ENCODE results near the gene PARD3B.

The PARD3B gene

GRCh38 chr2:204706939-204707338 is 161.7 kb downstream of the PARD3B start:
- H3K27me3 ChIP-seq, result no peaks in the 10 kb centered on the region
- no peaks in the 10 kb centered on the region for H3K9me3 ChIP-seq
- H3K36me3 ChIP-seq, result no peaks in the 10 kb centered on the region
- no peaks in the 10 kb centered on the region for H3K4me1 ChIP-seq (ENCODE audit: control insufficient read depth in 1 of 2, insufficient read depth in 1 of 2, low read depth in 1 of 2, low read length in 1 of 2)
- H3K4me3 ChIP-seq (ENCODE audit: low read depth in 1 of 2, low read length in 1 of 2), result no peak overlapping the region
- no peak overlapping the region for H3K27ac ChIP-seq
- no peak for TF ChIP-seq CTCF (IDR thresholded peaks at IDR 0.05)

GRCh38 chr2:204713211-204713610 is 167.9 kb downstream of the PARD3B start:
- Histone ChIP-seq H3K4me3 (ENCODE audit: low read depth in 1 of 2, low read length in 1 of 2) (no peak overlapping the region), H3K4me1 (ENCODE audit: control insufficient read depth in 1 of 2, insufficient read depth in 1 of 2, low read depth in 1 of 2, low read length in 1 of 2) (no peaks in the 10 kb centered on the region), H3K27ac (no peak overlapping the region), H3K9me3 (no peaks in the 10 kb centered on the region), H3K27me3 (no peaks in the 10 kb centered on the region), H3K36me3 (no peaks in the 10 kb centered on the region)
- TF ChIP-seq CTCF (IDR thresholded peaks at IDR 0.05), result no peak

- Histone ChIP-seq H3K9me3 (no peaks in the 10 kb centered on the region), H3K4me1 (ENCODE audit: control insufficient read depth in 1 of 2, insufficient read depth in 1 of 2, low read depth in 1 of 2, low read length in 1 of 2) (no peaks in the 10 kb centered on the region), H3K36me3 (no peaks in the 10 kb centered on the region), H3K27ac (no peak overlapping the region), H3K27me3 (no peaks in the 10 kb centered on the region), H3K4me3 (ENCODE audit: low read depth in 1 of 2, low read length in 1 of 2) (no peak overlapping the region)
- no peak for TF ChIP-seq CTCF (IDR thresholded peaks at IDR 0.05)
Measured at GRCh38 chr2:204715361-204715760, 170.1 kb downstream of the PARD3B start.

GRCh38 chr2:204717591-204717990 is 172.3 kb downstream of the PARD3B start:
- Histone ChIP-seq H3K27me3 (no peaks in the 10 kb centered on the region), H3K9me3 (no peaks in the 10 kb centered on the region), H3K4me3 (ENCODE audit: low read depth in 1 of 2, low read length in 1 of 2) (no peak overlapping the region), H3K36me3 (no peaks in the 10 kb centered on the region), H3K4me1 (ENCODE audit: control insufficient read depth in 1 of 2, insufficient read depth in 1 of 2, low read depth in 1 of 2, low read length in 1 of 2) (no peaks in the 10 kb centered on the region), H3K27ac (no peak overlapping the region)
- TF ChIP-seq CTCF (IDR thresholded peaks at IDR 0.05), result no peak

GRCh38 chr2:204718607-204719006 is 173.3 kb downstream of the PARD3B start:
- Histone ChIP-seq H3K27ac (no peak overlapping the region), H3K27me3 (no peaks in the 10 kb centered on the region), H3K4me3 (ENCODE audit: low read depth in 1 of 2, low read length in 1 of 2) (no peak overlapping the region), H3K4me1 (ENCODE audit: control insufficient read depth in 1 of 2, insufficient read depth in 1 of 2, low read depth in 1 of 2, low read length in 1 of 2) (no peaks in the 10 kb centered on the region), H3K36me3 (no peaks in the 10 kb centered on the region), H3K9me3 (no peaks in the 10 kb centered on the region)
- TF ChIP-seq CTCF (IDR thresholded peaks at IDR 0.05), result no peak

GRCh38 chr2:204720874-204721273 is 175.6 kb downstream of the PARD3B start:
- no peak overlapping the region for H3K27ac ChIP-seq
- H3K27me3 ChIP-seq, result no peaks in the 10 kb centered on the region
- no peak for TF ChIP-seq CTCF (IDR thresholded peaks at IDR 0.05)

More at GRCh38 chr2:204720874-204721273, 175.6 kb downstream of the PARD3B start:
- Histone ChIP-seq H3K9me3 (no peaks in the 10 kb centered on the region), H3K36me3 (no peaks in the 10 kb centered on the region), H3K4me3 (ENCODE audit: low read depth in 1 of 2, low read length in 1 of 2) (no peak overlapping the region), H3K4me1 (ENCODE audit: control insufficient read depth in 1 of 2, insufficient read depth in 1 of 2, low read depth in 1 of 2, low read length in 1 of 2) (no peaks in the 10 kb centered on the region)
